Esophagus (tissue), 2 donors: ENCODE data around the gene UAP1L1. TPM values are rescaled to one million over a fixed set of nuclear protein-coding genes. Genes with fewer than 3 reads are reported as not detected.
"Not testable (repeated sequence)": the region's sequence is repeated elsewhere in the genome, so short reads cannot be mapped to it uniquely, and the experiment has no call there.

Experiments
- H3K27ac ChIP-seq, 2 donors: one replicate each; pipeline ENCODE4 v1.5.1; 2013; ENCODE audit warnings: low read depth in 2 of 2, mild to moderate bottlenecking in 2 of 2, inconsistent platforms in 1 of 2, low read length in 1 of 2, moderate library complexity in 1 of 2
- H3K27me3 ChIP-seq, 2 donors: one replicate each; pipeline ENCODE4 v1.6.1; 2013; ENCODE audit warnings: low read length in 2 of 2, control low read depth in 1 of 2, mild to moderate bottlenecking in 1 of 2; ENCODE audit not compliant: insufficient read depth in 2 of 2, control insufficient read depth in 1 of 2
- H3K36me3 ChIP-seq, 2 donors: one replicate each; pipeline ENCODE4 v1.6.1; 2013; ENCODE audit warnings: low read length in 1 of 2; ENCODE audit not compliant: control insufficient read depth in 2 of 2, insufficient read depth in 2 of 2
- H3K4me1 ChIP-seq, 2 donors: one replicate each; pipeline ENCODE4 v1.6.1; 2013; ENCODE audit warnings: low read length in 1 of 2; ENCODE audit not compliant: control insufficient read depth in 2 of 2, insufficient read depth in 2 of 2
- H3K4me3 ChIP-seq, 2 donors: one replicate each; pipeline ENCODE4 v1.5.1; 2013; ENCODE audit warnings: low read length in 2 of 2, mild to moderate bottlenecking in 2 of 2, low read depth in 1 of 2, moderate library complexity in 1 of 2
- H3K9me3 ChIP-seq, 2 donors: one replicate each; pipeline ENCODE4 v1.6.1; 2013; ENCODE audit warnings: mild to moderate bottlenecking in 2 of 2, low read depth in 1 of 2, low read length in 1 of 2, moderate library complexity in 1 of 2; ENCODE audit not compliant: control insufficient read depth in 2 of 2, insufficient read depth in 1 of 2
- WGBS, 2 donors: extraction: QIAGEN DNeasy Blood & Tissue Kit; methylation state at CpG; one replicate each; pipeline ENCODE4 v1.1.7; 2013; 5-methylcytosine and 5-hydroxymethylcytosine counted together
- polyA plus RNA-seq, 2 donors: library from polyadenylated mRNA; stranded (reverse); fragments of 200-250 nt; gene quantifications; one replicate each; pipeline ENCODE4 v1.2.3, GENCODE V29; 2013
- donor health status: healthy with polysubstance abuse.
- donor health status: Bipolar disorder and iron deficiency.

The UAP1L1 gene
- polyA plus RNA-seq, 2 donors = 2.9 to 3.8 TPM

- Histone ChIP-seq H3K27me3 (no peaks in the 10 kb centered on the region), H3K36me3 (no peaks in the 10 kb centered on the region), H3K27ac (peak overlapping the region; percentile 7 to 38), H3K9me3 (no peaks in the 10 kb centered on the region), H3K4me3 (no peak overlapping the region), H3K4me1 (peaks cover 4 to 27% of the 10 kb centered on the region in 2 donors)
- WGBS, 2 donors = 19 to 28% methylated on average over 28 of the region's 28 CpGs
Measured at GRCh38 chr9:137055385-137056364, 21.6 kb upstream of the UAP1L1 start.

DNA sequence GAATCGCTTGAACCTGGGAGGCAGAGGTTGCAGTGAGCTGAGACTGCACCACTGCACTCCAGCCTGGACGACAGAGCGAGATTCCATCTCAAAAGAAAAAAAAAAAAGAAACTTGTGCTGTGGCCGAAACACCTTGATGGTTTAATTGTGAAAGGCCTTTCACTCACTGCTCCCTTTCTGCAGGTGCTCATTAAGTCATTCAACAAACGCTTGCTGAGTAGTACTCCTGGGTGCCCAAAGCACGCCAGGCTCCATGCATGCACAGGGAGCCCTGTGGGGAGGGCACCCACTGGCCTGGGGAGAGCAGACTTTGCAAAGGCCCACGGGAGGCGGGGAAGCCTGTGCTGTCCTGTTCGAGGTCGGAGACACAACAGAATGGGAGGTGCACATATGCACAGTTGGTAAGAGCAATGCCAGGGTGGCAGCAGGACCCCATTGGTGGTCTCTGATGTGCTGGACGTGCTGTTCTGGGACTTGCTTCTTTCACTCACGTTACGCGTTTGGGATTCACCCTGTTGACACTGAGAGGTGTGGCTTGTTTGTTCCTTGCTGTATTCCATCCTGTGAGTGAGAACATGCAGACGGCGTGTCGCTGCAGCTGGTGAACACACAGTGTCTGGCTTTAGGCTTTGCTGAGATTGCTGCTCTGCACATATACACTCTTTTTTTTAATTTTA lies 20.4 kb upstream of the UAP1L1 start:
- 70 to 79% methylated on average over 17 of the region's 17 CpGs for WGBS, 2 donors
- Histone ChIP-seq H3K27ac (no peak overlapping the region), H3K9me3 (no peaks in the 10 kb centered on the region), H3K27me3 (no peaks in the 10 kb centered on the region), H3K4me3 (no peak overlapping the region), H3K4me1 (peaks cover 4 to 27% of the 10 kb centered on the region in 2 donors), H3K36me3 (no peaks in the 10 kb centered on the region)

GRCh38 chr9:137057545-137057944 lies 19.8 kb upstream of the UAP1L1 start:
- peaks cover 4 to 28% of the 10 kb centered on the region in 2 donors for H3K4me1 ChIP-seq
- no peaks in the 10 kb centered on the region for H3K27me3 ChIP-seq
- no peak overlapping the region for H3K27ac ChIP-seq
- H3K36me3 ChIP-seq = no peaks in the 10 kb centered on the region
- WGBS, 2 donors = 58 to 64% methylated on average over 16 of the region's 16 CpGs
- no peaks in the 10 kb centered on the region for H3K9me3 ChIP-seq
- no peak overlapping the region for H3K4me3 ChIP-seq

DNA sequence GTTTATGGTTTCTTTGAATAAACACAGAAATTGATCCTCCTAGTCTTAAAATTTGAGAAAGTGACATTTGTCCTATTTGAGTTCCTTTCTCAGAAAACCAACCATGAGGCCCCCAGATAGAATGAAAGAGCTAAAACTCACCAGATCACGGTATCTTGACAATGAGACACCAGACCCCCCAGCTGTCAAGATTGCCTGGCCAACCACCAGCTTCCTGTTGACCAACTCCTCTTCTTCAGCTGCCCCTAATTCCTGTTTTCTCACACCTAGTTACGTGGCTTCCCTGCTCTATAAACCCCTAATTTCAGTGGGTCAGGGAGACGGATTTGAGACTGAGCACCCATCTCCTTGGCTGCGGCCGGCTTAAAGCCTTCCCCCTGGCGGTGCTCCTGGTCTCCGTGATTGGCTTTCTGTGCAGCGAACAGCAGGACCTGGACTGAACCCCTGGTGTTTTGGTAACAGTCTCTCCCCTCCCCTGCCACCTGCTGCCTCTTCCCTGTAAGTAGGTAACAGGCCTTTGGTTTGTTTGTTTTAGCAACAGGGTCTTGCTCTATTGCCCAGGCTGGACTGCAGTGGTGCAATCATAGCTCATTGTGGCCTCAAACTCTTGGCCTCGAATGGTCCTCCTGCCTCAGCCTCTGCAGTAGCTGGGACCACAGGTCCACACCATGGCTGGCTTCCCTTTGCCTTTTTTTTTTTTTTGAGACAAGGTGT lies 18.6 kb upstream of the UAP1L1 start:
- 86 to 91% methylated on average over 9 of the region's 9 CpGs for WGBS, 2 donors

DNA sequence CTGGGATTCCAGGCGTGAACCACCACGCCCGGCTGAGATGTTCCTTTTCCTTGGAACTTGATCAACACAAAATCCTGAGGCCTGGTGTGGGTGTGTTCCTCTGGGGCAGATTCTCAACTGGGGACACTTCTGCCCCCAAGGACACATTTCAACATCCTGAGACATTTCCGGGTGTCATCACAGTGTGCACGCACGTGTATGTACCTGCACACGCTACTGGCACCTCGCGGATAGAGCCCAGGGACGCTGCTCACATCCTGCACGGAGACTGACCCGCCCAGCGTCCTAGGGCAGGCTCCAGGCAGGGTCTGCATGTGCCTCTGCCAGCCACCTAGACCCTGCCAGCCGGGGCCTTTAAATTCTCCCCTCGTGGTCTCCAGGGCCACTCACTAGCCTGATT lies 14.9 kb upstream of the UAP1L1 start:
- peaks cover 0 to 5% of the 10 kb centered on the region in 2 donors for H3K4me1 ChIP-seq
- H3K27ac ChIP-seq = no peak overlapping the region
- no peaks in the 10 kb centered on the region for H3K9me3 ChIP-seq
- H3K27me3 ChIP-seq = no peaks in the 10 kb centered on the region
- 46 to 79% methylated on average over 15 of the region's 15 CpGs for WGBS, 2 donors
- H3K36me3 ChIP-seq = peaks cover 0 to 4% of the 10 kb centered on the region in 2 donors
- H3K4me3 ChIP-seq = no peak overlapping the region

More for the DNA sequence above, 18.6 kb upstream of the UAP1L1 start:
- no peak overlapping the region for H3K27ac ChIP-seq
- H3K4me1 ChIP-seq = peaks cover 4 to 21% of the 10 kb centered on the region in 2 donors
- H3K27me3 ChIP-seq = no peaks in the 10 kb centered on the region
- no peaks in the 10 kb centered on the region for H3K36me3 ChIP-seq
- H3K9me3 ChIP-seq = no peaks in the 10 kb centered on the region
- H3K4me3 ChIP-seq = no peak overlapping the region

- H3K4me3 ChIP-seq, H3K36me3 ChIP-seq, H3K27ac ChIP-seq, H3K4me1 ChIP-seq, H3K27me3 ChIP-seq, H3K9me3 ChIP-seq: not testable (repeated sequence)
- 60 to 86% methylated on average over 4 to 9 of the region's 9 CpGs for WGBS, 2 donors
Measured at GRCh38 chr9:137062798-137063197, 14.5 kb upstream of the UAP1L1 start.

DNA sequence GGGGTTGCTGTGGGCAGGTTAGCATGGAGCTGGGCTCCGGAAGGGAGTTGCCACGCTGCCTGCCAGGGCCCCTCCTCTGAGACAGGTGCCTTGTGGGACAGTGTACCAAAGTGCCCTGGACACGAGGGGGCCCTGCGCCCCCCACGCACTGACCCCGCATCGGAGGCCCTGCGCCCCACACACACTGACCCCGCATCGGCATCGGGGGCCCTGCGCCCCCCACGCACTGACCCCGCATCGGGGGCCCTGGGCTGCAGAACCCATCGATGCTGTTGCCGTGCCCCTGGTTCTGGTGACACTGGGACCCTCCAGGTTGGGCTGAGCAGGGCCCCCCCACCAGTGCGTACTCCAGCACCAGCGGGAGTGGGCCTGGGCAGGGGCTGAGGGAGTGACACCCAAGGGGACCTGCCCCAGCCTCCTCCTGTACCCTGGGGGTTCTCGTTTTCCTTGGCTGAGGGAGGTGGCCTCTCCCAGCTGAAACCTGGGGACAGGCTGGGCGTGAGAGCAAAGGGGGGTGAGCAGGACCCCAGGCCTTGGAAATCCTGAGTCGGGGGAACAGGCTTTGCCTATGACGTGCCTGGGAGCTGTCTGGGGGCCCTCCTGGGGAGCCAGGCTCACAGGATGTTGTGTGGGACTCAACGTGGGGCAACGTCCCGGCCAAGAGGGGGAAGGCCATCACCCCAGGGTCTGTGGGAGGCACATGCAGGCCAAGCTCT lies 13.8 kb upstream of the UAP1L1 start:
- no peaks in the 10 kb centered on the region for H3K9me3 ChIP-seq
- 82% methylated on average over 25 to 26 of the region's 26 CpGs for WGBS, 2 donors
- no peaks in the 10 kb centered on the region for H3K27me3 ChIP-seq
- peaks cover 0 to 8% of the 10 kb centered on the region in 2 donors for H3K4me1 ChIP-seq
- no peak overlapping the region for H3K4me3 ChIP-seq
- no peak overlapping the region for H3K27ac ChIP-seq
- peaks cover 0 to 4% of the 10 kb centered on the region in 2 donors for H3K36me3 ChIP-seq

DNA sequence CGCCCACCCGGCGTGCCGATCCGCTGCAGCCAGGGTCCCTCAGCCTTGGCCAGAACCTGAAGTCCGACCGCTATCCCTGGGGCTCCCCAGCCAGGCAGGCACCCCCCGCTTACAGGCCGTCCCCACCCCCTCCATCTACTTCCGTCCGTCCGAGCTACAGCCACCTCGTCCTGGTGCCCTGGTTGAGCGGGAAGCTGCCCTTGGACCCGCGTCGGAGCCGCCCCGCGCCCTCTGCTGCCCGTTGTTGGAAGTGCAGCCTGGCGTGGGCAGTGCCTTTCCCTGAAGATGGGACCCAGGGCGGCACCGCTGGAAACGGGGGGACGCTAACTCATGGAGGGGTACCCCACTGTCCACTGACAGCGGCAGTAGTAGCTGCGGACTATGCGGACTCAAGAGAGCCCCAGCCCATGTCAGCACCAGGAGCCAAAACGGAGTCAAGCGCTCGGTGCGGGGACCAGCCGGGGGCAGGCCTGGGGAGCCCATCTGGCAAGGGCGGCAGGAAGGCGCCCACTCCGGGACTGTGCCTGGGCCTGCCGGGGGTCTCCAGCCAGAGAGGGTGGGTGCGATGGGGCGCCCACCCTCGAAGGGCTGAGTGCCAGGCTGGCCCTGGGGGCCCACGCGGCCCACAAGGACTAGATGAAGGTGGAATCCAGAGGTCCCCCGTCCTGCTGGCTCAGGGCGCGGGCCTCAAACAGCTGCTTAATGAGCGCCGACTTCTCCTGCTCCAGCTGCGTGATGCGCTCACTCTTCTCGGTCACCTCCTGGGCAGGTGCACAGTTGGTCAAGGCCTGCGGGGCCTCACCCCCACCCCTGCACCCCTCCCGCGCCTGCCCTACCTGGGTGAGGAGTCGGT lies 13.1 kb upstream of the UAP1L1 start:
- WGBS, 2 donors = 43 to 46% methylated on average over 50 to 55 of the region's 55 CpGs
- Histone ChIP-seq H3K36me3 (peaks cover 0 to 4% of the 10 kb centered on the region in 2 donors), H3K4me3 (no peak overlapping the region), H3K27ac (no peak overlapping the region), H3K9me3 (no peaks in the 10 kb centered on the region), H3K27me3 (no peaks in the 10 kb centered on the region), H3K4me1 (peaks cover 0 to 16% of the 10 kb centered on the region in 2 donors)
